Colon (tissue), 2 donors: ENCODE data around the gene SEC11A.
"Not testable (repeated sequence)": the region's sequence is repeated elsewhere in the genome, so short reads cannot be mapped to it uniquely, and the experiment has no call there.

ENCODE experiments used
- FAIRE-seq: peaks from 2 replicates; lab custom pipeline; 2012; peaks lifted over from hg19 to GRCh38; lab: Jason Lieb, UNC
- donor health status: control.
- donor health status: control.

Gene SEC11A

GRCh38 chr15:84716036-84716732, at the start of gene SEC11A:
TSS of gene SEC11A (minus strand) at chr15:84716139. CDS start at chr15:84716075, 64 bp downstream.
- FAIRE-seq: no peak

GRCh38 chr15:84765675-84766074, 49.7 kb upstream of the SEC11A start:
- FAIRE-seq: no peak

- FAIRE-seq: no peak
These were observed 49.0 kb upstream of the SEC11A start for GRCh38 chr15:84764989-84765388.

GRCh38 chr15:84764585-84764984, 48.6 kb upstream of the SEC11A start:
- no peak for FAIRE-seq

- no peak for FAIRE-seq
These were observed 47.1 kb upstream of the SEC11A start for GRCh38 chr15:84762840-84763572.

- FAIRE-seq: no peak
These were observed 45.7 kb upstream of the SEC11A start for GRCh38 chr15:84761607-84762131.

GRCh38 chr15:84760219-84760618, 44.3 kb upstream of the SEC11A start:
- no peak for FAIRE-seq

GRCh38 chr15:84759018-84759417, 43.1 kb upstream of the SEC11A start:
- no peak for FAIRE-seq

- no peak for FAIRE-seq
These were observed 40.0 kb upstream of the SEC11A start for GRCh38 chr15:84755736-84756527.

GRCh38 chr15:84754889-84755288, 39.0 kb upstream of the SEC11A start:
- FAIRE-seq: not testable (repeated sequence)

- no peak for FAIRE-seq
These were observed 36.8 kb upstream of the SEC11A start for GRCh38 chr15:84752700-84753099.

- no peak for FAIRE-seq
These were observed 36.3 kb upstream of the SEC11A start for GRCh38 chr15:84752195-84752594.

- FAIRE-seq: not testable (repeated sequence)
These were observed 35.8 kb upstream of the SEC11A start for GRCh38 chr15:84751721-84752120.

GRCh38 chr15:84750583-84751092, 34.7 kb upstream of the SEC11A start:
- no peak for FAIRE-seq

GRCh38 chr15:84749111-84749991, 33.4 kb upstream of the SEC11A start:
- no peak for FAIRE-seq

GRCh38 chr15:84748274-84749110, 32.6 kb upstream of the SEC11A start, which contains the start of gene ZNF592:
TSS of gene ZNF592 (plus strand) at chr15:84748592. CDS start at chr15:84782676, 34,084 bp downstream.
- FAIRE-seq: no peak

- FAIRE-seq: no peak
These were observed 31.7 kb upstream of the SEC11A start for GRCh38 chr15:84747416-84748273.

- no peak for FAIRE-seq
These were observed 25.2 kb upstream of the SEC11A start for GRCh38 chr15:84741121-84741520.

- FAIRE-seq: no peak
These were observed 24.8 kb upstream of the SEC11A start for GRCh38 chr15:84740691-84741090.
